Prostate gland (tissue), 2 donors: Measurements from ENCODE around the gene SMPD3.

Source experiments
- CTCF ChIP-seq, 4 experiments: fragments of 200-600 bp in 2 of 4; fragments of 450-650 bp in 2 of 4; sonication (generic) in 2 of 4; IDR thresholded peaks; 1 replicate in 3 of 4; 2 replicates in 1 of 4; pipeline ENCODE4 v1.5.1; 2016 to 2019; ENCODE audit warnings: antibody characterized with exemption in 4 of 4, mild to moderate bottlenecking in 2 of 4, moderate library complexity in 2 of 4
- POLR2AphosphoS5 ChIP-seq: sonication (generic); formaldehyde crosslinking; IDR thresholded peaks from one replicate; pipeline ENCODE4 v1.6.1; 2017; ENCODE audit warnings: antibody characterized with exemption

GRCh38 chr16:68353366-68353765 is 94.9 kb downstream of the SMPD3 start:
- no peak for TF ChIP-seq CTCF (IDR thresholded peaks at IDR 0.05)
- TF ChIP-seq POLR2AphosphoS5: no peak
